ENCODE results near the gene PRKAG1. TPM values are rescaled to one million over a fixed set of nuclear protein-coding genes. Genes with fewer than 3 reads are reported as not detected.

The PRKAG1 gene
- total and polyA plus RNA-seq, 10 of the 15 experiments (the other 5 are each of a cell fraction or from before 2014, with no cell fraction given): 44.5 to 91.6 (median 60.9) TPM

DNA sequence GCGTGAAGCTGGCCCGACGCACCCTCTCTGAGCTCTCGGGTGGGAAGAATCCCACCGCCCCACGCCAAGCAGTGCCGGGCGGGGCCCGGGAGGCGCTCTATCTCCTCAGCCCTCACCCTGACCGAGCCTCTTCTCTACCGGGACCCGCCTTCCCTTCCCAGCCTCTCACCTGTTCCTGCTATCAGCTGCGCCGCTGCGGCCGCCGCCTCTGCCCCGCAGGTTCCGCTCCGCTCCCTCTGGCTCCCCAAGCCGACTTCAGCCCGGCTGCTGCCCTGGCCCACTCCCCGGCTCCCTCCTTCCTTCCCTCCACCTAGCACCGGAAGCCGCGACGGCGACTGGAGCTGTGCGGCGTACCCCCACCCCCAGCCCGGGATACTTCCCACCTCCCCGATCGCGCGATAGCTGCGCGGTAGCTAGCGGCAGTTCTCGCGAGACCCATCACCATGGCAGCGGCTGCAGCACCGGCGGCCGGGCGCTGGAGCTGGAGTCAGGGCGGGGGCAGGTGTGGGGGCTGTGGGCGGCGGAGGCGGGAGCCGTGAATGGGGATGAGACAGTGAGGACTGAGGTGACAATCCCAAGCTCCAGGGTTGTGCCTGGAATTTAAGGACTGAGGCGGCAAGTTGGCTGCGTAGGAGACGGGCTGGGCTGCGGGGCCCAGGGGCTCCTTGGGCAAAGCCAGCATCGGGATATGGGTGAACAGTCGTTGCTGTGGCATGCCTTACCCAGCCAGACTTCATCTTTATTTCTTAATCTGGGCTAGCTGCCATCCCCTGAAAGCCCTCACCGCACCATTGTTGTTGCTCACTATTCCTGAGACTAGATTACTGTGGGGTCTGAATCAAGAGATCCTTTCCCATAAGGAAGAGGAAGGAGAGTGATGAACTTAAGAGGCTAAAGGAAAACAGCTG is 61.2 kb downstream of the PRKAG1 start, which contains the start of gene ARF3 (continued):
- TF ChIP-seq HSF1 (IDR thresholded peaks at IDR 0.05; ENCODE audit: low read depth, low read length): no peak
- no peak for TF ChIP-seq TCF7 (IDR thresholded peaks at IDR 0.05; ENCODE audit: borderline replicate concordance)
- TF ChIP-seq NKRF (conservative IDR thresholded peaks at IDR 0.05): peak; percentile 57
- 0 out of 2 replicates have a peak, but pooled peaks have one; percentile 30 for TF ChIP-seq SMAD5 (IDR thresholded peaks at IDR 0.05; ENCODE audit: low read depth)
- TF ChIP-seq ZNF207 (IDR thresholded peaks at IDR 0.05; ENCODE audit: borderline replicate concordance): 0 out of 2 replicates have a peak, but pooled peaks have one; percentile 33
- TF ChIP-seq BRCA1 (IDR thresholded peaks at IDR 0.05; ENCODE audit: low read depth, low read length): peak; percentile 97
- TF ChIP-seq JUND (IDR thresholded peaks at IDR 0.05; ENCODE audit: low read depth, low read length): no peak
- TF ChIP-seq GABPA (IDR thresholded peaks at IDR 0.05; ENCODE audit: low read depth): no peak
- 0 out of 2 replicates have a peak, but pooled peaks have one; percentile 41 for TF ChIP-seq NBN (IDR thresholded peaks at IDR 0.05)
- TF ChIP-seq RCOR1 (conservative IDR thresholded peaks at IDR 0.05; ENCODE audit: low read depth, low read length): peak; percentile 99
- TF ChIP-seq EED (IDR thresholded peaks at IDR 0.05; ENCODE audit: low read depth): peak; percentile 76
- TF ChIP-seq JUNB (IDR thresholded peaks at IDR 0.05): no peak
- no peak for TF ChIP-seq SKIL (IDR thresholded peaks at IDR 0.05; ENCODE audit: low read depth, poor library complexity, severe bottlenecking)
- peak; percentile 75 for TF ChIP-seq POLR2AphosphoS5 (IDR thresholded peaks at IDR 0.05; ENCODE audit: low read length)
- TF ChIP-seq, protein P1, sequence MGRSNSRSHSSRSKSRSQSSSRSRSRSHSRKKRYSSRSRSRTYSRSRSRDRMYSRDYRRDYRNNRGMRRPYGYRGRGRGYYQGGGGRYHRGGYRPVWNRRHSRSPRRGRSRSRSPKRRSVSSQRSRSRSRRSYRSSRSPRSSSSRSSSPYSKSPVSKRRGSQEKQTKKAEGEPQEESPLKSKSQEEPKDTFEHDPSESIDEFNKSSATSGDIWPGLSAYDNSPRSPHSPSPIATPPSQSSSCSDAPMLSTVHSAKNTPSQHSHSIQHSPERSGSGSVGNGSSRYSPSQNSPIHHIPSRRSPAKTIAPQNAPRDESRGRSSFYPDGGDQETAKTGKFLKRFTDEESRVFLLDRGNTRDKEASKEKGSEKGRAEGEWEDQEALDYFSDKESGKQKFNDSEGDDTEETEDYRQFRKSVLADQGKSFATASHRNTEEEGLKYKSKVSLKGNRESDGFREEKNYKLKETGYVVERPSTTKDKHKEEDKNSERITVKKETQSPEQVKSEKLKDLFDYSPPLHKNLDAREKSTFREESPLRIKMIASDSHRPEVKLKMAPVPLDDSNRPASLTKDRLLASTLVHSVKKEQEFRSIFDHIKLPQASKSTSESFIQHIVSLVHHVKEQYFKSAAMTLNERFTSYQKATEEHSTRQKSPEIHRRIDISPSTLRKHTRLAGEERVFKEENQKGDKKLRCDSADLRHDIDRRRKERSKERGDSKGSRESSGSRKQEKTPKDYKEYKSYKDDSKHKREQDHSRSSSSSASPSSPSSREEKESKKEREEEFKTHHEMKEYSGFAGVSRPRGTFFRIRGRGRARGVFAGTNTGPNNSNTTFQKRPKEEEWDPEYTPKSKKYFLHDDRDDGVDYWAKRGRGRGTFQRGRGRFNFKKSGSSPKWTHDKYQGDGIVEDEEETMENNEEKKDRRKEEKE (IDR thresholded peaks at IDR 0.05): no peak
- peak in 1 of 2 experiments; percentile 51; a peak in 1 of 4 replicates for TF ChIP-seq BHLHE40 (IDR thresholded peaks at IDR 0.05; ENCODE audit: borderline replicate concordance in 1 of 2, low read depth in 2 of 2, low read length in 1 of 2)
- no peak for TF ChIP-seq USF1 (IDR thresholded peaks at IDR 0.05; ENCODE audit: borderline replicate concordance, extremely low read length, insufficient read depth, low read depth, low read length)
- TF ChIP-seq MEF2B (IDR thresholded peaks at IDR 0.05; ENCODE audit: partially characterized antibody, poor library complexity, severe bottlenecking): peak; percentile 38

Data from GM12878 (cell line).